Iris pigment epithelial cell (primary cell): Measurements from ENCODE around the gene FLOT1.
A peak's percentile ranks its signal among the peaks of the same experiment; 100 is the strongest.

ENCODE experiments used
- DNase-seq: peaks from one replicate; pipeline ENCODE4 v3.0.0-alpha.2; 2011; ENCODE audit warnings: low read depth

FLOT1 gene

GRCh38 chr6:30679765-30680535 lies 62.5 kb downstream of the FLOT1 start:
- no peak for DNase-seq

- peak; percentile 77 for DNase-seq
These were observed 63.3 kb downstream of the FLOT1 start for GRCh38 chr6:30678964-30679726.
